Neural progenitor cell (in vitro differentiated cells): ENCODE data around the gene DYNLT1. TPM values are rescaled to one million over a fixed set of nuclear protein-coding genes. Genes with fewer than 3 reads are reported as not detected.

Source experiments
- DNase-seq: peaks from one replicate; pipeline ENCODE4 v3.0.0-alpha.2; 2016; ENCODE audit warnings: low spot score
- H2AFZ ChIP-seq: fragments of 200-600 bp; sonication (generic); replicated peaks from 2 replicates; pipeline ENCODE4 v1.6.1; 2016; ENCODE audit warnings: antibody characterized with exemption
- H3F3A ChIP-seq: fragments of 200-600 bp; sonication (generic); 2 replicates; pipeline ENCODE4 v1.6.1; 2016; ENCODE audit warnings: antibody characterized with exemption, low read depth
- H3K27ac ChIP-seq: fragments of 200-600 bp; sonication (generic); 2 replicates; pipeline ENCODE4 v1.5.1; 2016; ENCODE audit warnings: mild to moderate bottlenecking
- H3K27me3 ChIP-seq: fragments of 200-600 bp; sonication (generic); 2 replicates; pipeline ENCODE4 v1.6.1; 2016; ENCODE audit warnings: mild to moderate bottlenecking, moderate library complexity
- H3K36me3 ChIP-seq: fragments of 200-600 bp; sonication (generic); 2 replicates; pipeline ENCODE4 v1.5.1; 2016
- H3K4me1 ChIP-seq: fragments of 200-600 bp; sonication (generic); 2 replicates; pipeline ENCODE4 v1.6.1; 2016; ENCODE audit warnings: mixed run types
- H3K4me2 ChIP-seq: fragments of 200-600 bp; sonication (generic); 2 replicates; pipeline ENCODE4 v1.6.1; 2016
- H3K4me3 ChIP-seq: fragments of 200-600 bp; sonication (generic); 2 replicates; pipeline ENCODE4 v1.5.1; 2016
- H3K79me2 ChIP-seq: fragments of 200-600 bp; sonication (generic); 2 replicates; pipeline ENCODE4 v1.6.1; 2016; ENCODE audit warnings: low read depth
- H3K9ac ChIP-seq: fragments of 200-600 bp; sonication (generic); 2 replicates; pipeline ENCODE4 v1.6.1; 2016
- H3K9me3 ChIP-seq: fragments of 200-600 bp; sonication (generic); 2 replicates; pipeline ENCODE4 v1.5.1; 2016; ENCODE audit warnings: low read depth
- H4K20me1 ChIP-seq: fragments of 200-600 bp; sonication (generic); 2 replicates; pipeline ENCODE4 v1.6.1; 2016; ENCODE audit warnings: low read depth
- H3K27ac Mint-ChIP-seq: 3 replicates; pipeline ENCODE4 v1.8.0; 2021; ENCODE audit warnings: mixed read lengths
- H3K27me3 Mint-ChIP-seq: 2 replicates; pipeline ENCODE4 v1.8.0; 2022; ENCODE audit warnings: low read depth, mild to moderate bottlenecking, inconsistent platforms, moderate library complexity, mixed read lengths; ENCODE audit not compliant: insufficient read depth
- H3K36me3 Mint-ChIP-seq: 3 replicates; pipeline ENCODE4 v1.8.0; 2021; ENCODE audit warnings: mixed read lengths
- H3K4me1 Mint-ChIP-seq: 3 replicates; pipeline ENCODE4 v1.8.0; 2021; ENCODE audit warnings: mixed read lengths
- H3K4me3 Mint-ChIP-seq: 3 replicates; pipeline ENCODE4 v1.8.0; 2021; ENCODE audit warnings: mild to moderate bottlenecking, moderate library complexity, mixed read lengths
- H3K9me3 Mint-ChIP-seq: 3 replicates; pipeline ENCODE4 v1.8.0; 2020; ENCODE audit warnings: mixed read lengths
- CTCF ChIP-seq: fragments of 200-600 bp; sonication (generic); IDR thresholded peaks from 2 replicates; pipeline ENCODE4 v1.5.1; 2017; ENCODE audit warnings: antibody characterized with exemption, mild to moderate bottlenecking
- EZH2 ChIP-seq: fragments of 200-600 bp; sonication (generic); IDR thresholded peaks from 2 replicates; pipeline ENCODE4 v1.6.1; 2017; ENCODE audit warnings: antibody characterized with exemption, mild to moderate bottlenecking, moderate library complexity
- EZH2phosphoT487 ChIP-seq: fragments of 200-600 bp; sonication (generic); IDR thresholded peaks from 2 replicates; pipeline ENCODE4 v1.6.1; 2017; ENCODE audit warnings: antibody characterized with exemption
- total RNA-seq: library from RNA; depleted of rRNA; stranded (reverse); fragments of >200 nt; gene quantifications from 2 replicates; pipeline ENCODE4 v1.2.3, GENCODE V29; 2015; ENCODE audit warnings: low replicate concordance

DYNLT1 gene
- total RNA-seq, 1 donor from 2014 or later: 82.8 TPM

DNA sequence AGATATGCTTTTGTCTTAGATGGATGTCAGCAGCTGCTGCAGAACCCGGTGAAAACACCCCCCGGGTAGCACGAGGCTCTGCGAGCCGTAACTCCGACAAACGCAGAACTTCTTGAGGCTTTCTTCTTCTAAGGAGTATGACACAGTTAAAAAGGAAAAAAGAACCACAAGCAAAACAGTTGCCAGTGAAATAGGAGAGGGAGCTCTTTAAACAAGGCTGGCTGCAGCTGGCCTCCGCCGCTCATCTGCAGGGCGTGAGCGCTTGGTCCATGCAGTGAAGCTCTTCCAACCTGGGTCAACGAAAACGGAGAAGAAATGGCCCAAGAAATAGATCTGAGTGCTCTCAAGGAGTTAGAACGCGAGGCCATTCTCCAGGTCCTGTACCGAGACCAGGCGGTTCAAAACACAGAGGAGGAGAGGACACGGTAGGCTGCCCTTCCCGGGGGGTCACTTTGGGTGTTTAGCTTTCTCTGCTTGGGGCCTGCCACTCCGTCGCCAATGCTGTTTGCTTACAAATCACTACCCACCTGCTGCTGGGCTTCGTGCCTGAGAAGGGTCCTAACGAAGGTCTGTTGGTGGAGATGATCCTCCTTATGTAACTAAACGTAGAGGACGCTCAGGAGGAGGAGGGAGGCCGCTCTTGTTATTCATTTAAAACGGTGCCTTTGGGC is 18.5 kb upstream of the DYNLT1 start:
- Mint-ChIP-seq H3K4me3 (no peak overlapping the region), H3K9me3 (no peaks in the 10 kb centered on the region), H3K36me3 (no peaks in the 10 kb centered on the region), H3K27me3 (peaks cover 9% of the 10 kb centered on the region), H3K27ac (no peak overlapping the region), H3K4me1 (peaks cover 12% of the 10 kb centered on the region)
- H2AFZ ChIP-seq: peak overlapping the region; percentile 96
- no peak for DNase-seq
- H3K4me1 ChIP-seq: peaks cover 12% of the 10 kb centered on the region
- no peaks in the 10 kb centered on the region for H3K79me2 ChIP-seq
- no peak overlapping the region for H3K4me3 ChIP-seq
- H3K27me3 ChIP-seq: no peaks in the 10 kb centered on the region
- no peaks in the 10 kb centered on the region for H4K20me1 ChIP-seq
- no peaks in the 10 kb centered on the region for H3K9me3 ChIP-seq
- no peaks in the 10 kb centered on the region for H3K36me3 ChIP-seq
- H3K27ac ChIP-seq: no peak overlapping the region
- peak overlapping the region; percentile 40 for H3K4me2 ChIP-seq
- no peak for TF ChIP-seq EZH2phosphoT487
- TF ChIP-seq CTCF: no peak
- TF ChIP-seq EZH2: no peak
- peaks cover 3% of the 10 kb centered on the region for H3F3A ChIP-seq
- no peak overlapping the region for H3K9ac ChIP-seq

GRCh38 chr6:158662607-158662953 is 18.0 kb upstream of the DYNLT1 start:
- H3K36me3 Mint-ChIP-seq: no peaks in the 10 kb centered on the region
- H3K9me3 Mint-ChIP-seq: no peaks in the 10 kb centered on the region
- peaks cover 12% of the 10 kb centered on the region for H3K4me1 ChIP-seq
- H3K79me2 ChIP-seq: no peaks in the 10 kb centered on the region
- TF ChIP-seq EZH2 (no peak), EZH2phosphoT487 (no peak)
- H3K36me3 ChIP-seq: no peaks in the 10 kb centered on the region
- H3K4me1 Mint-ChIP-seq: peaks cover 12% of the 10 kb centered on the region
- no peak overlapping the region for H3K27ac ChIP-seq
- H3K4me2 ChIP-seq: no peak overlapping the region
- no peak for DNase-seq
- H3K4me3 ChIP-seq: no peak overlapping the region
- H3K9ac ChIP-seq: no peak overlapping the region
- H3K9me3 ChIP-seq: no peaks in the 10 kb centered on the region
- peaks cover 3% of the 10 kb centered on the region for H3F3A ChIP-seq
- no peak overlapping the region for H3K27ac Mint-ChIP-seq
- peaks cover 9% of the 10 kb centered on the region for H3K27me3 Mint-ChIP-seq
- no peak overlapping the region for H3K4me3 Mint-ChIP-seq
- H3K27me3 ChIP-seq: no peaks in the 10 kb centered on the region
- H2AFZ ChIP-seq: no peak overlapping the region
- no peaks in the 10 kb centered on the region for H4K20me1 ChIP-seq

DNA sequence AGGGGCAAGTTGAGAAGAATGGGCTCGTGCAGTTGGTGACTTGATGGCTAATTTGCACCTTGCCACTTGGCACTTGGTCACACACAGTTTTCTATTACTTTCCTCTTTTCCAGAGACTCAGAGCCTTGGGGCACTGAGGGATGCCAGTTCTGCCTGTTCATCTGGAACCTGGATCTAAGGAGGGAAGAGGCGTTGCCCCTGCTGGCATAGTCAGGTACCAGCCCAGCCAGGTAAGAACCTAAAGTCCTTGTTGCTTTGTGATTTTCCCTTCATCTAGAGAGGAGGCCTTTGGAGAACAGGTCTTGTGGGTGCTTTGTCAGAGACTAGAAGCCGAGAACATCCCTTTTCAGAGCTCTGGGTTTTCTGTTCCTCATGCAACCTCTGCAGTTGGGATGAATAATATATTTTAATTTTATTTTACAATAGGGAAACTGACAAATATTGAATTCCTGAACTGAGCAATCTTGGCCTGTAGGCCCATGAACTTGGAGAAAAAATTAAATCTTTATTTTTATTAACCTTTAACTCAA is 16.7 kb upstream of the DYNLT1 start:
- no peaks in the 10 kb centered on the region for H3K36me3 Mint-ChIP-seq
- no peak overlapping the region for H3K4me3 ChIP-seq

More for the DNA sequence above, 16.7 kb upstream of the DYNLT1 start:
- Histone ChIP-seq H2AFZ (no peak overlapping the region), H4K20me1 (no peaks in the 10 kb centered on the region), H3K9ac (no peak overlapping the region), H3K79me2 (no peaks in the 10 kb centered on the region), H3K36me3 (no peaks in the 10 kb centered on the region), H3K4me1 (peaks cover 12% of the 10 kb centered on the region), H3K9me3 (no peaks in the 10 kb centered on the region), H3F3A (peaks cover 3% of the 10 kb centered on the region), H3K4me2 (no peak overlapping the region), H3K27ac (no peak overlapping the region), H3K27me3 (no peaks in the 10 kb centered on the region)
- Mint-ChIP-seq H3K27me3 (peaks cover 9% of the 10 kb centered on the region), H3K4me1 (peaks cover 12% of the 10 kb centered on the region), H3K9me3 (no peaks in the 10 kb centered on the region), H3K4me3 (no peak overlapping the region), H3K27ac (no peak overlapping the region)
- no peak for DNase-seq
- TF ChIP-seq EZH2: no peak
- no peak for TF ChIP-seq CTCF
- no peak for TF ChIP-seq EZH2phosphoT487
